Smooth muscle cell of the brain vasculature (primary cell): ENCODE measurements around the gene DCTN5.
"Not testable (repeated sequence)": the region's sequence is repeated elsewhere in the genome, so short reads cannot be mapped to it uniquely, and the experiment has no call there.

ENCODE experiments used
- DNase-seq: peaks from one replicate; pipeline ENCODE4 v3.0.0-alpha.2; 2012; ENCODE audit warnings: low read depth, low spot score

The DCTN5 gene

DNA sequence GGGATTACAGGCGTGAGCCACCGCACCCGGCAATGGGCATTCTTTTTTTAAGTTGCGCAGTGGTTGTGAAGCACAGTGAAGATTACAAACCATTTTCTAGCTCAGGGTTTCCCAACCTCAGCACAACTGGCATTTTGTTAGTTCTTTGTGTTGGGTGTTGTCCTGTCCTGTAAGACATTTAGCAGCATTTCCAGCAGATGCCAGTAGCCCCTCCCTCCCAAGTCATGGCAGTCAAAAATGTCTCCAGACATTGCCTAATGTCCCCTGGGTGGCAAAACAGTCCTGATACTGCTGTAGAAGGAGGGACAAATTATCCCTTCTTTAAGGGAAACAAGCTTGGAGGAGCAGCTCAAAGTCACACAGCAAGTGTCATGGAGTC, 53.0 kb downstream of the DCTN5 start:
- no peak for DNase-seq

GRCh38 chr16:23694644-23695373, 53.5 kb downstream of the DCTN5 start:
- no peak for DNase-seq

DNA sequence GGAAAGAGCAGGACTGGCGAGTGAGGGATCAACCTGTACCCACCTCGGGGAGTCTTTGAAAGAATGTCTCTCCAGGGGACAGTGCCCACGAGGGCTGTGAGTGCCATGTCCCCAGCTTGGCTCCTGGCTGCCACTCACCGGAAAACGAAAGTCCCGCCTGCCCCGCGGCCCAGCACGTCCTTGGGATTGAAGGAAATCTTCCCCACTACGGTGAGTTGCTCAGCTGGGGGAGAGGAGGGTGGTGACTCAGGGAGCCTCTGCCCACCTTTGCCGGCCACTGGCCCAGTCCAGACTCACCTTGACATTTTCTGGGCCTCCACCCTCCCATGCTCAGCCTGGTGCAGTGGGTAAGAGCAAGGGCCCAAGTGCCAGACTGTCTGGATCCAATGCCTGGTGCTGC, 54.5 kb downstream of the DCTN5 start:
- no peak for DNase-seq

DNA sequence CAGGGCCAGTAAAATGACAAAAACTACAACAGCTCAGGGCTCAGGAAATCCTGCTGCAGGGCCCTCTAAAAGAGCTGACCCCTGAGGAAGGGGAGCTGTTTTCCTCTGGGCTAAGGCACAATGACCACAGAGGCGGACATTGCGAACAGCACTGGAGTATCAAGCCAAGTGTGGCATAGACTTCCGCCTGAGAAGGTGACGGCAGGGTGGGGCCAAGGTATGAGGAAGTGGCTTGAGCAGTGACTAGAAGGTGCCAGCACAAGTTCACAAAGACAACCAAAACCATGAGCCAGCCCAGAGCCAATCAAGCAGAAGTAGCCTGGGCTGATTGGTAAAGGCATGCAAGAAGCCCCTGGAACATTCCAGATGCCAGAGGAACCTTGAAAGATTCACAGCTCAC, 57.8 kb downstream of the DCTN5 start:
- DNase-seq, result no peak

DNA sequence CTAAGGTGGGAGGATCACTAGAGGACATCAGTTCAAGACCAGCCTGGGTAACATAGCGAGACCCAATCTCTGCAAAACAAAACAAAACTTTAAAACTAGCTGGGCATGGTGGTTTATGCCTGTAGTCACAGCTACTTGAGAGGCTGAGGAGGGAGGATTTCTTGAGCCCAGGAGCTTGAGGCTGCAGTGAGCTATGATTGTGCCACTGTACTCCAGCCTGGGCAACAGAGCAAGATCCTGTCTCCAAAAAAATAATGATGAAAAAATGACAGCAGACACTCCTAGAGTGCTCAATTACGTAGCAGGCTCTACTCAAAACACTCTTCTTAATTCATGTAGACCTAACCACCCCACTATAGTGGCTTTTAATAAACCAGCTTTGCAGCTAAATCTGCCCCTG, 58.8 kb downstream of the DCTN5 start:
- no peak for DNase-seq

GRCh38 chr16:23700509-23700908, 59.2 kb downstream of the DCTN5 start:
- no peak for DNase-seq

- no peak for DNase-seq
Observed at GRCh38 chr16:23701045-23701444, 59.8 kb downstream of the DCTN5 start.

DNA sequence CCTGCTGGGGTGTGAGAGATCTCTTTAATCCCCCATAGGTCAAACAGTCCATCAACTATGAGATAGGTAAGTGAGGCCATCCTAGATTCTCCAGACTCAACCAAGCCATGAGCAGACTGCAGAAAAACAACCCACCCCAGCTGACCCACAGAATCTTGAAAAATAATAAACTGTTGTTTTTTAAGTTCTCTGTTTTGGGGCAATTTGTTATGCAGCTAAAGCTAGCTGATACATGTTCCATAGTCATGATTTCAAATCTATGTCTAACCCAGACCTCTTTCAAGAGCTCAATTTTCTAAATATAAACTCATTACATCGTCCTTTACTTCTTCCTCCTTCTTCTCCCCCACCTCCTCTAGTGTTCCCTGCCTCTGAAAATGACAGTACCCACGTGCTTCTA, 61.7 kb downstream of the DCTN5 start:
- DNase-seq, result no peak

GRCh38 chr16:23704772-23705516, 63.7 kb downstream of the DCTN5 start:
- DNase-seq, result no peak

DNA sequence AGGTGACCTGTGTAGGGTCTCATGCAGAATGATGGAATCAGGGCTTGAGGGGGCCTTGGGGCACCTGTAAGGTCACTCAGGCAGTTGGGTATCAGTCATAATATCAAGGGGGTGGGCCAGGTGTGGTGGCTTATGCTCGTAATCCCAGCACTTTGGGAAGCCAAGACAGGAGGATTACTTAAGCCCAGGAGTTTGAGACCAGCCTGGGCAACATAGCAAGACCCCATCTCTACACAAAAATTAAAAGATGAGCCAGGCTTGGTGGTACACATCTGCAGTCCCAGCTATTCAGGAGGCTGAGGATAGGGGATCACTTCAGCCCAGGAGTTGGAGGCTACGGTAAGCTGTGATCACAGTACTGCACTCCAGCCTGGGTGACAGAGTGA, 64.2 kb downstream of the DCTN5 start:
- no peak for DNase-seq

DNA sequence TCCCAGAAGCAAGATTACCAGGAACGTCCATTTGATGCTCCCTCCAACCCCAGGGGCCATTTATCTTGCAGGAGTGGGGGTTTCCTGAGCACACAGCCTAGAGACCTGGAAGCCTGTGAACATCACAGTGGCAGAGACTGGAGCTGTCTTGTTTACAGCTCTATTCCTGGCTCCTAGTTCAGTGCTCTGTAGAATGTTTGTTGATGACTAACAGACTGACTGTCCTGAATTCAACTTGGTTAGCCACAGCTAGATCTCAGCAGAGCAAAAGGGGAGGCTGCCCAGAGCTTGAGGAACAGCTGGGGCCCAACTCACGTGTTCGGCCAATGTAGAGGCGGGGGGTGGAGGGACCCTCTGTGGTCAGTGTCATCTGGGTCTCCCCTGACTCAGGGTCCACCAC, 65.2 kb downstream of the DCTN5 start:
- DNase-seq, result no peak

DNA sequence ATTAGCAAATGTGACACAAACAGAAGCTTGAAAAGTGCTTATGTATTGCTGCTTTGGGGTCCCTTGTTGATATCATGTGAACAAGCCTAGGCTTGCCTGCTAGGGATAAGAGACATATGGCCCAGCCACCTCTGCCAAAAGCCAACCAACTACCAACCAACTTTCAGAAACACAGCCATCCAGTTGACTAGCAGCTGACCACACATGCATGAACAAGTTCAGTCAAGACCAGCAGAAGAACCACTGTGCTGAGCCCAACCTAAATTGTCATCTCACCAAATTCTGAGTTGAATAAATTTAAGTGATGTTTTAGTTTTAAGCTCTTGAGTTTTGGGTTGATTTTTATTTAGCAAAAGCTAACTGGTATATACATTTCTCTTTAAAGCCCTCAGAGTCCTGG, 68.3 kb downstream of the DCTN5 start:
- DNase-seq, result no peak

- no peak for DNase-seq
Observed at GRCh38 chr16:23710008-23710407, 68.7 kb downstream of the DCTN5 start.

GRCh38 chr16:23710504-23710903, 69.2 kb downstream of the DCTN5 start:
- no peak for DNase-seq

DNA sequence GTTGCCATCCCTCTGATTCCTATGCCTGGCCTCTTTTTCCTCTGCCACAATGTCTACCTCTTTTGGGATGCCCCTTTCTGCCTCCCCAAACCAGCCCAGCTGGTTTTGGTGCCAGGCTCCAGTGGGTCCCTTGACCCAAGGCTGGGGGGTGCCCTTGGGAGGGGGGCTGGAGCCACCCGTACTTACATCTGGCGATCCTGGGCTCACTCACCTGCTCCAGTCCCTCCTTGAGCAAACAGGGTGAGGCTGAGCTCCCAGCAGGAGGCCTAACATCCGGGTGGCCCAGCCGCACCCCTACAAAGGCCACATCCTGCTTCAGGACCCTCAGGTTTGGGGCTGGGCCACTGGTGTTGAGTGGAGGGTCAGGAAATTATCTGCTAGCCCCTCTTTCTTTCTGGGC, 70.5 kb downstream of the DCTN5 start:
- no peak for DNase-seq

GRCh38 chr16:23712976-23713375, 71.7 kb downstream of the DCTN5 start, which contains the start of gene ERN2:
ERN2 (minus strand) TSS chr16:23713222; CDS start chr16:23713187, 35 bp downstream.
- no peak for DNase-seq

- no peak for DNase-seq
Observed at GRCh38 chr16:23716484-23716883, 75.2 kb downstream of the DCTN5 start.

GRCh38 chr16:23722613-23723240, 81.5 kb downstream of the DCTN5 start:
- not testable (repeated sequence) for DNase-seq

- no peak for DNase-seq
Observed at GRCh38 chr16:23724096-23724784, 83.0 kb downstream of the DCTN5 start.

GRCh38 chr16:23724785-23725131, 83.5 kb downstream of the DCTN5 start:
- no peak for DNase-seq

- no peak for DNase-seq
Observed at GRCh38 chr16:23726710-23727109, 85.4 kb downstream of the DCTN5 start.
